Thymus (tissue), 11 donors: ENCODE data around the gene DTNB. TPM values are rescaled to one million over a fixed set of nuclear protein-coding genes. Genes with fewer than 3 reads are reported as not detected.
"Not testable (repeated sequence)": the region's sequence is repeated elsewhere in the genome, so short reads cannot be mapped to it uniquely, and the experiment has no call there.

Experiments used
- DNase-seq, 9 donors: peaks; one replicate each; pipeline ENCODE4 v3.0.0-alpha.2; 2013; ENCODE audit warnings: low spot score in 9 of 9, low read depth in 6 of 9, missing footprints in 1 of 9
- H3K27ac ChIP-seq, 2 donors: one replicate each; pipeline ENCODE4 v1.5.1; 2013; ENCODE audit warnings: control low read depth in 1 of 2, low read depth in 1 of 2, low read length in 1 of 2, mild to moderate bottlenecking in 1 of 2, moderate library complexity in 1 of 2
- H3K27me3 ChIP-seq, 2 donors: one replicate each; pipeline ENCODE4 v1.5.1; 2013; ENCODE audit warnings: low read length in 1 of 2; ENCODE audit not compliant: control insufficient read depth in 2 of 2, insufficient read depth in 1 of 2
- H3K36me3 ChIP-seq, 2 donors: one replicate each; pipeline ENCODE4 v1.5.1; 2013; ENCODE audit warnings: low read length in 1 of 2, mild to moderate bottlenecking in 1 of 2, moderate library complexity in 1 of 2; ENCODE audit not compliant: control insufficient read depth in 2 of 2, insufficient read depth in 2 of 2
- H3K4me1 ChIP-seq, 2 donors: one replicate each; pipeline ENCODE4 v1.5.1; 2013; ENCODE audit warnings: low read length in 2 of 2; ENCODE audit not compliant: control insufficient read depth in 2 of 2, insufficient read depth in 2 of 2
- H3K4me3 ChIP-seq, 2 donors: one replicate each; pipeline ENCODE4 v1.5.1; 2013; ENCODE audit warnings: low read length in 2 of 2, control low read depth in 1 of 2, mild to moderate bottlenecking in 1 of 2
- H3K9me3 ChIP-seq, 2 donors: one replicate each; pipeline ENCODE4 v1.5.1; 2013; ENCODE audit warnings: low read length in 1 of 2, mild to moderate bottlenecking in 1 of 2; ENCODE audit not compliant: control insufficient read depth in 2 of 2, insufficient read depth in 1 of 2
- WGBS: extraction: QIAGEN DNeasy Blood & Tissue Kit; methylation state at CpG from one replicate; pipeline ENCODE4 v1.1.7; 2013; 5-methylcytosine and 5-hydroxymethylcytosine counted together
- polyA plus RNA-seq: library from polyadenylated mRNA; stranded (reverse); fragments of 200-250 nt; gene quantifications from one replicate; pipeline ENCODE4 v1.2.3, GENCODE V29; 2013
- total RNA-seq: library from RNA; stranded (reverse); fragments of 120-200 nt; gene quantifications from one replicate; pipeline ENCODE4 v1.2.4, GENCODE V29; 2013
- donor health status: healthy.

DTNB gene
- total and polyA plus RNA-seq, 2 donors: 7.6 to 20.1 TPM

- no peak for DNase-seq
- Histone ChIP-seq H3K27me3 (no peaks in the 10 kb centered on the region), H3K4me3 (no peak overlapping the region), H3K9me3 (peaks cover 0 to 8% of the 10 kb centered on the region in 2 donors), H3K36me3 (no peaks in the 10 kb centered on the region), H3K27ac (peak overlapping the region in 1 of 2 donors; percentile 4), H3K4me1 (peaks cover 0 to 3% of the 10 kb centered on the region in 2 donors)
- WGBS: 92% methylated on average over 10 of the region's 10 CpGs
Measured at GRCh38 chr2:25419678-25420242, 253.6 kb downstream of the DTNB start.

- 93% methylated on average over 13 of the region's 13 CpGs for WGBS
- DNase-seq: no peak
- H3K27me3 ChIP-seq: no peaks in the 10 kb centered on the region
- H3K36me3 ChIP-seq: no peaks in the 10 kb centered on the region
- H3K27ac ChIP-seq: peak overlapping the region in 1 of 2 donors; percentile 4
- H3K9me3 ChIP-seq: peaks cover 0 to 8% of the 10 kb centered on the region in 2 donors
- H3K4me3 ChIP-seq: no peak overlapping the region
- peaks cover 0 to 3% of the 10 kb centered on the region in 2 donors for H3K4me1 ChIP-seq
Measured at GRCh38 chr2:25418944-25419677, 254.3 kb downstream of the DTNB start.

GRCh38 chr2:25417715-25418369 lies 255.5 kb downstream of the DTNB start:
- peaks cover 0 to 3% of the 10 kb centered on the region in 2 donors for H3K4me1 ChIP-seq
- peaks cover 0 to 8% of the 10 kb centered on the region in 2 donors for H3K9me3 ChIP-seq
- no peaks in the 10 kb centered on the region for H3K36me3 ChIP-seq
- no peak overlapping the region for H3K4me3 ChIP-seq
- H3K27me3 ChIP-seq: no peaks in the 10 kb centered on the region
- no peak overlapping the region for H3K27ac ChIP-seq
- DNase-seq: no peak
- 97% methylated on average over 6 of the region's 6 CpGs for WGBS

- DNase-seq: no peak
- Histone ChIP-seq H3K27me3 (no peaks in the 10 kb centered on the region), H3K4me1 (peaks cover 0 to 3% of the 10 kb centered on the region in 2 donors), H3K36me3 (no peaks in the 10 kb centered on the region), H3K27ac (no peak overlapping the region), H3K9me3 (peaks cover 0 to 8% of the 10 kb centered on the region in 2 donors), H3K4me3 (no peak overlapping the region)
- WGBS: 91% methylated on average over 3 of the region's 3 CpGs
Measured at GRCh38 chr2:25416674-25417073, 256.7 kb downstream of the DTNB start.

GRCh38 chr2:25414781-25415180 lies 258.6 kb downstream of the DTNB start:
- no peak overlapping the region for H3K4me3 ChIP-seq
- H3K4me1 ChIP-seq: peaks cover 0 to 15% of the 10 kb centered on the region in 2 donors
- WGBS: 99% methylated on average over 6 of the region's 6 CpGs
- no peaks in the 10 kb centered on the region for H3K27me3 ChIP-seq
- peaks cover 0 to 8% of the 10 kb centered on the region in 2 donors for H3K9me3 ChIP-seq
- no peaks in the 10 kb centered on the region for H3K36me3 ChIP-seq
- no peak overlapping the region for H3K27ac ChIP-seq
- no peak for DNase-seq

DNA sequence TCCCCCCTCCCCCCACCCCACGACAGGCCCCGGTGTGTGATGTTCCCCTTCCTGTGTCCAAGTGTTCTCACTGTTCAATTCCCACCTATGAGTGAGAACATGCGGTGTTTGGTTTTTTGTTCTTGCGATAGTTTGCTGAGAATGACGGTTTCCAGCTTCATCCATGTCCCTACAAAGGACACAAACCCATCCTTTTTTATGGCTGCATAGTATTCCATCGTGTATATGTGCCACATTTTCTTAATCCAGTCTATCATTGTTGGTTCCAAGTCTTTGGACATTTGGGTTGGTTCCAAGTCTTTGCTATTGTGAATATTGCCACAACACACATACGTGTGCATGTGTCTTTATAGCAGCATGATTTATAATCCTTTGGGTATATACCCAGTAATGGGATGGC lies 260.0 kb downstream of the DTNB start:
- WGBS: 91% methylated on average over 7 of the region's 7 CpGs
- not testable (repeated sequence) for H3K9me3 ChIP-seq, H3K27ac ChIP-seq, H3K27me3 ChIP-seq, H3K36me3 ChIP-seq, DNase-seq, H3K4me3 ChIP-seq
- peaks cover 0 to 15% of the 10 kb centered on the region in 2 donors for H3K4me1 ChIP-seq

DNA sequence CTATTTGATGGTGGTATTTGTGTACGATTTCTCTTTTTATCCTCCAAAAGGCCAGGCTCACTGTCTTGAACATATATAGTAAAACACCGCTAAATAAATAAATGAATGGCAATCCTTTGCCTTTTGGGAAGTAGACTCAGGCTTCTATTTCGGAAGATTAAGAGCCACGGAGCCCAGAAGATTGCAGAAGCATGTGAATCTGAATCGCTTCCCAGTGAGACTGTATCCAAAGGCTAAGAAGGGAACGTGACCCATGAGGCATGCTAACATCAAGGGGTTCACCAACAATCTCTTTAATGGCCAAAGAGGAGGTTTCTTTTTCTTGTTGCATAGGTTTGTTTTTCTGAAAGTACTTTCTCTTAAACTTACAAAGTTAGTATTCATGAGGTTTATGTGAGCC lies 261.6 kb downstream of the DTNB start:
- no peaks in the 10 kb centered on the region for H3K9me3 ChIP-seq
- peaks cover 0 to 15% of the 10 kb centered on the region in 2 donors for H3K4me1 ChIP-seq
- H3K27me3 ChIP-seq: no peaks in the 10 kb centered on the region
- H3K4me3 ChIP-seq: no peak overlapping the region
- H3K36me3 ChIP-seq: no peaks in the 10 kb centered on the region
- no peak for DNase-seq
- WGBS: 97% methylated on average over 6 of the region's 6 CpGs
- H3K27ac ChIP-seq: no peak overlapping the region

DNA sequence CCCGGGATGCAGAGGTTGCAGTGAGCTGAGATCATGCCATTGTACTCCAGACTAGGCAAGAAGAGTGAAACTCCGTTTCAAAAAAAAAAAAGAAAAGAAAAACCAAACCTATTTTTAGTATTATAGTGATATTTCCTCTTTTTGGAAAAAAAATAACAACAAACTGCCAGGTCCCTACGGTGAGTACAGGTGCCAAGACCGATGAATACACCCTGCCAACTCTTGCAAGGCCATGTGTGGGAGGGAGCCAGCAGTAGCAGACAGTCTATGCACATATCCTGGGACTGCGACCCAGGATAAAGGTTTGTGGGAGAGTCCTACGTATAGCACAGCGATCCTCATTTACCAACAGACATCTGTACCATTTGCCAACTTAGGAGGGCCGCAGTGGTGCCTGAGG lies 262.1 kb downstream of the DTNB start:
- 57% methylated on average over 8 of the region's 8 CpGs for WGBS
- no peaks in the 10 kb centered on the region for H3K36me3 ChIP-seq
- H3K27ac ChIP-seq: no peak overlapping the region
- no peaks in the 10 kb centered on the region for H3K27me3 ChIP-seq
- no peaks in the 10 kb centered on the region for H3K9me3 ChIP-seq
- no peak overlapping the region for H3K4me3 ChIP-seq
- peaks cover 0 to 15% of the 10 kb centered on the region in 2 donors for H3K4me1 ChIP-seq
- DNase-seq: no peak

DNA sequence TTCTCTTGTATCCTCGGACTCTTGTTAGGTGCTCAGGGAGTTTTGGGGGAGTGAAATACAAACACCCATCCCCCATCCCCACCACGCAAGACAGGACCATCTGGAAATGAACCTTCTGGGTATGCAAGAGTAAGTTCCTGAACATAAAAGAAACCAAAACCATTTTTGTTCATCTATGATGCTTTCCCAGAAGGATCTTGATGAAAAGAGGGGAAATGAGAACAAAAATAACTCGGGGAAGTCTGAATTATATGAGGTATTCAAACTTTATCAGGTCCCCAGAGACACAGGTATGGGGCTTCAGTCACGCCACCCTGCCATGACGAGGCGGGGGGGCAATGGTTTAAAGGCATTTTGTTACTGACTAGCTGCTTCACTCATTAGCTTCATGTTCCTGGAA lies 263.0 kb downstream of the DTNB start:
- peaks cover 0 to 19% of the 10 kb centered on the region in 2 donors for H3K4me1 ChIP-seq
- H3K27me3 ChIP-seq: no peaks in the 10 kb centered on the region
- H3K27ac ChIP-seq: no peak overlapping the region
- H3K4me3 ChIP-seq: no peak overlapping the region
- no peaks in the 10 kb centered on the region for H3K36me3 ChIP-seq
- DNase-seq: no peak
- H3K9me3 ChIP-seq: no peaks in the 10 kb centered on the region
- 65% methylated on average over 6 of the region's 6 CpGs for WGBS
